Panc1 (cell line): Measurements from ENCODE around the gene FRMD7.

Source experiments
- CTCF ChIP-seq: fragments of 450-650 bp; IDR thresholded peaks from 2 replicates; pipeline ENCODE4 v1.5.1; 2017; ENCODE audit warnings: mild to moderate bottlenecking
- POLR2AphosphoS5 ChIP-seq: IDR thresholded peaks from 2 replicates; pipeline ENCODE4 v1.6.1; 2012; ENCODE audit warnings: mild to moderate bottlenecking, low read depth, low read length, moderate library complexity

GRCh38 chrX:132092439-132093065 lies 35.3 kb downstream of the FRMD7 start:
- TF ChIP-seq POLR2AphosphoS5, result no peak
- peak; percentile 87 for TF ChIP-seq CTCF
